Measurements from ENCODE around the gene CHD9. TPM values are rescaled to one million over a fixed set of nuclear protein-coding genes. Genes with fewer than 3 reads are reported as not detected.

CHD9 gene
- total RNA-seq, 2 experiments from 2014 or later: 30.2 to 37.9 TPM

DNA sequence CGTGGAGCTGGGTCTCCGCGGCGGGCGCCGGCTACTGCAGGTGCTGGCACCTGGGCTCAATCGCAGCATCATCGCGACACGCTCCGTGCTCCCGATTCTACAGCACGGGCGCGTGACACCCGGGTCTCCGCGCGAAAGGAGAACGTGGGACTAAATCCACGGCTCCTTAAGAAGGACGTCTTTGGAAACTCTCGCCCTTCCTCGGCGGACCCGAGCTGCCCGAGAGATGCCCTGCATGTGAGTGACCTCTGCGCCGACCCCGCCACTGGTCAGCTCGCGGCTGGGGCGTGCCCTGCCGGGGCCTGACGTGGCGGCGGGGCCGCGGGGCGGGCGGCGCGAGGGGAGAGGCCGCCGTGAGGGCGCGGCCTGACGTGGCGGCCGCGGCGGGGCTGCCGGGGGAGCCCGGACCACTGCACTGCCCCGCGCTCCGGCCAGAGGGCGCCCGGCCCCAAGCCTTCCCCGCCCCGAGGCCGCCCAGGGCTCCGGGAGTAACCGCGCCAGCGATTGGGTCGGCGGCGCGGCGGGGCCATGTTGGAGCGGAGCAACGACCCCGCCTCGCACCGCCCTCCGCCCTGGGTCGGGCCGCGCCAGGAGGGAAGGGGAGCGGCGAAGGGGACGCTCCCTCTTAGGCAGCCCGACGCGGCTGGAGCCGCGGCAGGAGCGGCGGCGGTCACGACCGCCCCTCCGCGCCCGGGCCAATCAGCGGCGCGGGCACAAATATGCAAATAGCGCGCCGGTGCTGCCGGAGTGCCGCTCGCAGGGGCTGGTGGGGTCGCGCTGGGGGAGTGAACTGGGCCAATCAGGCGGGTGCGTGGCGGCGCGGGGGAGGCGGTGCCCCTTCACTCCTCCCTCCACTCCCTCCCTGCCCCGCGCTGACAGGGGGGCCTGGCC lies 75.6 kb downstream of the CHD9 start:
- Mint-ChIP-seq H3K4me3 (peak overlapping the region; percentile 79), H3K36me3 (peaks cover 2% of the 10 kb centered on the region), H3K27me3 (peaks cover 5% of the 10 kb centered on the region), H3K9me3 (peaks cover 1% of the 10 kb centered on the region), H3K4me1 (peaks cover 10% of the 10 kb centered on the region), H3K27ac (peak overlapping the region; percentile 72)
- POLR2A ChIA-PET: interaction anchor here (0.8 to 1.7 kb wide), 3 partner anchors 31 to 305 kb away, joined by 3 to 7 read pairs (median 6); partner anchors contain the start of gene CHD9
- DNase-seq (peak; percentile 95), ATAC-seq (ENCODE audit: low read depth) (peak; percentile 92)

- no peaks in the 10 kb centered on the region for H3K9me3 Mint-ChIP-seq
- H3K27me3 Mint-ChIP-seq: peaks cover 5% of the 10 kb centered on the region
- peak overlapping the region; percentile 79 for H3K4me3 Mint-ChIP-seq
- H3K4me1 Mint-ChIP-seq: peaks cover 11% of the 10 kb centered on the region
- POLR2A ChIA-PET: interaction anchor here (1.4 kb wide), 1 partner anchor 305 kb away, joined by 3 read pairs; no protein-coding TSS in a partner anchor
- ATAC-seq (ENCODE audit: low read depth): no peak
- H3K27ac Mint-ChIP-seq: no peak overlapping the region
- DNase-seq: no peak
- H3K36me3 Mint-ChIP-seq: peaks cover 2% of the 10 kb centered on the region
Measured at GRCh38 chr16:53131050-53131362, 76.2 kb downstream of the CHD9 start.

GRCh38 chr16:53131363-53132071 lies 76.7 kb downstream of the CHD9 start:
- POLR2A ChIA-PET: no interaction called here
- Mint-ChIP-seq H3K36me3 (peaks cover 2% of the 10 kb centered on the region), H3K27ac (peak overlapping the region; percentile 88), H3K4me3 (peak overlapping the region; percentile 90), H3K27me3 (peaks cover 5% of the 10 kb centered on the region), H3K9me3 (no peaks in the 10 kb centered on the region), H3K4me1 (peaks cover 11% of the 10 kb centered on the region)
- ATAC-seq (ENCODE audit: low read depth) (peak; percentile 4), DNase-seq (peak; percentile 67)

GRCh38 chr16:53132406-53132805 lies 77.6 kb downstream of the CHD9 start:
- Mint-ChIP-seq H3K27ac (no peak overlapping the region), H3K36me3 (peaks cover 2% of the 10 kb centered on the region), H3K9me3 (no peaks in the 10 kb centered on the region), H3K4me1 (peaks cover 11% of the 10 kb centered on the region), H3K4me3 (peak overlapping the region; percentile 52), H3K27me3 (peaks cover 5% of the 10 kb centered on the region)
- POLR2A ChIA-PET: no interaction called here
- DNase-seq: no peak
- ATAC-seq (ENCODE audit: low read depth): no peak

DNA sequence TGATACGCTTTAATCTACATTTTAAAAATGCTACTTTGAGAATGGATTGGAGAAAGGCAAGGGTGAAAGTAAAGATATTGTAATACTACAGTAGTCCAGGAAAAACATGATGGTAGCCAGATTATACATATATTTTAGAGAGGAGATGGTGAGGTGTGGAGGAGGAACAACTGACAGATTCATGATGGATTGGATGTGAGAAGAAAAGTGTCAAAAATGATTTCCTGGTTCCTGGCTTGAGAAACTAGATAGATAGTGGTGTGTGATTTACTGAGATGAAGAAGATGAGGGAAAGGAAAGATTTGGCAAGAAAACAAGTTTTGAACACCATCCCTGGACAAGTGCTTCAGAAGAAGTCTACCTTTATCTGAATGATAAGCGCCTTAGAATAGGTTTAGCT lies 80.5 kb downstream of the CHD9 start:
- Mint-ChIP-seq H3K4me3 (no peak overlapping the region), H3K9me3 (no peaks in the 10 kb centered on the region), H3K27ac (no peak overlapping the region), H3K4me1 (peaks cover 8% of the 10 kb centered on the region), H3K27me3 (no peaks in the 10 kb centered on the region), H3K36me3 (peaks cover 2% of the 10 kb centered on the region)
- ATAC-seq (ENCODE audit: low read depth) (no peak), DNase-seq (no peak)
- POLR2A ChIA-PET: no interaction called here

DNA sequence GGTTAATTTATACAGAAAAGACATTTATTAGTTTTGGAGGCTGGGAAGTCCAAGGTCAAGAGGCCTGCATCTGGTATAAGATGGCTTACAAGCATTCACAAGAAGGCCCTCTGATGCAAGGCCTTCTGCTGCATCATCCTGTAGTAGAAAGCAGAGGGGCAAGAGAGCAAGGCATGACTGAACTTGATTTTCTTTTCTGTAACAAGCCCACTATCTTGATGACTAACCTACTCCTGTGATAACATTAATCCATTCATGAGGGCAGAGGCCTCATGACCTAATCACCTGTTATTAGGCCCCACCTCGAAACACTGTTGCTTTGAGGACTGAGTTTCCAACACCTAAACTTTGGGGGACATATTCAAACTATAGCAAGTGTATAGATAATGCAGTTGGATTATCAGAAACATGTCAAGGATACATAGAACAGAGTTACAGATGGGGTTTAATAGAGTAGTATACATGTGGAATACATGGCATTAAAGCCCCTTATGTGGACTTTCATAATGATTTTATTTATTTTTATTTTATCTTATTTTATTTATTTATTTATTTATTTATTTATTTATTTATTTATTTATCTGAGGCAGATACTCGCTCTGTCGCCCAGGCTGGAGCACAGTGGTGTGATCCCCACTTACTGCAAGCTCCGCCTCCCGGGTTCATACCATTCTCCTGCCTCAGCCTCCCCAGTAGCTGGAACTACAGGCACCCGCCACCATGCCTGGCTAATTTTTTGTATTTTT lies 88.2 kb downstream of the CHD9 start:
- Mint-ChIP-seq H3K36me3 (no peaks in the 10 kb centered on the region), H3K4me3 (no peak overlapping the region), H3K27ac (no peak overlapping the region), H3K27me3 (no peaks in the 10 kb centered on the region), H3K4me1 (peaks cover 2% of the 10 kb centered on the region), H3K9me3 (no peaks in the 10 kb centered on the region)
- DNase-seq: no peak
- ATAC-seq (ENCODE audit: low read depth): no peak
- POLR2A ChIA-PET: no interaction called here

- H3K36me3 Mint-ChIP-seq: peaks cover 7% of the 10 kb centered on the region
- H3K4me1 Mint-ChIP-seq: no peaks in the 10 kb centered on the region
- no peak overlapping the region for H3K4me3 Mint-ChIP-seq
- no peaks in the 10 kb centered on the region for H3K9me3 Mint-ChIP-seq
- no peak overlapping the region for H3K27ac Mint-ChIP-seq
- ATAC-seq (ENCODE audit: low read depth): no peak
- no peak for DNase-seq
- POLR2A ChIA-PET: interaction anchor here (0.6 kb wide), 1 partner anchor 197 kb away, joined by 3 read pairs; no protein-coding TSS in a partner anchor
- H3K27me3 Mint-ChIP-seq: no peaks in the 10 kb centered on the region
Measured at GRCh38 chr16:53147500-53148065, 92.8 kb downstream of the CHD9 start.

DNA sequence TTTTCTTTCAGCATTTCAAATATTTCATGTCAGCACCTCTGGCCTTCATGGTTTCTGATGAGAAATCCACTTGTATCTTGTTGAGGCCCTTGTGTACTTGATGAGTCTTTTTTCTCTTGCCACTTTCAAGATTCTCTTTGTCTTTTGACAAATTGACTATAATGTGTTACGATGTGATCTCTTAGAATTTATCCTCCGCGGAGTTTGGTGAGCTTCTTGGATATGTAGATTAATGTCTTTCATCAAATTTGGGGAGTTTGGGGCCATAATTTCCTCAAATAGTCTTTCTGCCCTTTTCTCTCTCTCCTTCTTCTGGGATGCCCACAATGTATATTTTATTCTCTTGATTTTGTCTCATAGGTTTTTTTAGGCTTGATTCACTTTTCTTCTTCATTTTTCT lies 96.0 kb downstream of the CHD9 start:
- POLR2A ChIA-PET: no interaction called here
- Mint-ChIP-seq H3K4me3 (no peak overlapping the region), H3K36me3 (peaks cover 10% of the 10 kb centered on the region), H3K27me3 (no peaks in the 10 kb centered on the region), H3K27ac (no peak overlapping the region), H3K4me1 (no peaks in the 10 kb centered on the region), H3K9me3 (no peaks in the 10 kb centered on the region)
- no peak for DNase-seq
- no peak for ATAC-seq (ENCODE audit: low read depth)

DNA sequence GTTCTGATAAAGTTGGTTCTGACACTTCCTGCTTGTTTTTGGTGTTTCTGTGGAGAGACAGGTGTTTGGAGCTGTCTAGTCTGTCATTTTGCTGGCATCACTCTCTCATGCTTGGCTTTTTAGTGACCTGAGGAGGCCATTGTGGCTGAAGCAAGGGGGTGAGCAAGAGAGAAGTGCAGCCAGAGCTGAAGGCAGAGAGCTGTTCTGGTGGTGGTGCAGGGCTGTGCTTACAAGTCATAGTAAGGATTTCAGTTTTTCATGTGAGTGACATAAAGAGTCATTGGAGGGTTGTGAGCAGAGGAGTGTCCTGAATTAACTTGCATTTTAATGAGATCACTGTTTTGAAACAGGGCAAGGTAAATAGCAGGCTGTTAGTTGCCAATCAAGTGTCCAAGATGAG lies 97.5 kb downstream of the CHD9 start:
- no peaks in the 10 kb centered on the region for H3K4me1 Mint-ChIP-seq
- H3K27ac Mint-ChIP-seq: no peak overlapping the region
- no peaks in the 10 kb centered on the region for H3K9me3 Mint-ChIP-seq
- H3K36me3 Mint-ChIP-seq: peaks cover 18% of the 10 kb centered on the region
- no peak overlapping the region for H3K4me3 Mint-ChIP-seq
- no peaks in the 10 kb centered on the region for H3K27me3 Mint-ChIP-seq
- POLR2A ChIA-PET: no interaction called here
- no peak for ATAC-seq (ENCODE audit: low read depth)
- no peak for DNase-seq

GRCh38 chr16:53153130-53153529 lies 98.3 kb downstream of the CHD9 start:
- no peaks in the 10 kb centered on the region for H3K27me3 Mint-ChIP-seq
- ATAC-seq (ENCODE audit: low read depth) (no peak), DNase-seq (no peak)
- POLR2A ChIA-PET: no interaction called here
- no peak overlapping the region for H3K4me3 Mint-ChIP-seq
- H3K4me1 Mint-ChIP-seq: no peaks in the 10 kb centered on the region
- no peaks in the 10 kb centered on the region for H3K9me3 Mint-ChIP-seq
- no peak overlapping the region for H3K27ac Mint-ChIP-seq
- H3K36me3 Mint-ChIP-seq: peaks cover 18% of the 10 kb centered on the region

DNA sequence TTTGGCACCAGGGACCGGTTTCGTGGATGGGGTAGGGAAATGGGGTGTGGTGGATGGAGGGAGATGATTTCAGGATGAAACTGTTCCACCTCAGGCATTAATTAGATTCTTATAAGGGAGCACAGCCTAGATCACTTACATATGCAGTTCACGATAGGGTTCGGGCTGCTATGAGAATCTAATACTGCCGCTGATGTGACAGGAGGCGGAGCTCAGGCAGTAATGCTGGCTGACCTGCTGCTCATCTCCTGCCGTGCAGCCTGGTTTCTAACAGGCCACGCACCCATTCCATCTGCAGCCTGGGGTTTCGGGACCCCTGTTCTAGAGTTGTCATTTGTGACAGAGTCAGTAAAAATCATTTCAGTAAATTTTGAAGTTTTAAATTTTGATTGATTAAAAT lies 99.7 kb downstream of the CHD9 start:
- POLR2A ChIA-PET: no interaction called here
- Mint-ChIP-seq H3K9me3 (no peaks in the 10 kb centered on the region), H3K36me3 (peaks cover 11% of the 10 kb centered on the region), H3K27me3 (no peaks in the 10 kb centered on the region), H3K27ac (no peak overlapping the region), H3K4me1 (no peaks in the 10 kb centered on the region), H3K4me3 (no peak overlapping the region)
- DNase-seq (no peak), ATAC-seq (ENCODE audit: low read depth) (no peak)

- H3K4me3 Mint-ChIP-seq: no peak overlapping the region
- no peak overlapping the region for H3K27ac Mint-ChIP-seq
- H3K27me3 Mint-ChIP-seq: no peaks in the 10 kb centered on the region
- POLR2A ChIA-PET: no interaction called here
- H3K36me3 Mint-ChIP-seq: peaks cover 11% of the 10 kb centered on the region
- DNase-seq (no peak), ATAC-seq (ENCODE audit: low read depth) (no peak)
- H3K9me3 Mint-ChIP-seq: no peaks in the 10 kb centered on the region
- H3K4me1 Mint-ChIP-seq: no peaks in the 10 kb centered on the region
Measured at GRCh38 chr16:53156516-53156915, 101.7 kb downstream of the CHD9 start.

DNA sequence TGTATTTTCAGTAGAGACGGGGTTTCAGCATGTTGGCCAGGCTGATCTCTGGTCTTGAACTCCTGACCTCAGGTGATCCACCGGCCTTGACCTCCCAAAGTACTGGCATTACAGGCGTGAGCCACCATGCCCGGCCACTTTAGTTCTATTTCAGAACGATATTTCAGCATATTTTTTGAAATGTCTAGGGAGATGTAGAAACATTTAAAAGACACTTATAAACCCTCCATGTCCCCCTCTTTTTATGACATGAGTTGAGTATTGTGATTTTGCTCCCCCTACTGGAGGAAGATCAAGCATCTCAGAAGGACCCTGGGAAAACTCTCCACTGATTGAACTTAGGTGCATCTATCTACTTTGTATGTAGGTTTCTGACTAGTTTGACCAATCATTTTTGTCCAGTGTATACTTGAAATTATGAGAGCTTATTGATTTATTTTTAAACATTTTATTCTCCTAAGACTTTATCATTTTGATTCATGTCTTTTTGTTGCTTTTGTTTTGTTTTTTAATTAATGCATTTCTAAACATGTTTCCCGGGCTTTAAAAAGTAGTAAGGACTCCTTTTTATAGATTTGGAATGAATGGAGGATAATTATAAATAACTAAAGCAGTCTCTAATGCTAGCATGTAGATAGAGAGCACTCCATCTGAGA lies 105.1 kb downstream of the CHD9 start:
- Mint-ChIP-seq H3K9me3 (no peaks in the 10 kb centered on the region), H3K36me3 (peaks cover 11% of the 10 kb centered on the region), H3K4me1 (no peaks in the 10 kb centered on the region), H3K27ac (no peak overlapping the region), H3K27me3 (no peaks in the 10 kb centered on the region), H3K4me3 (no peak overlapping the region)
- POLR2A ChIA-PET: no interaction called here
- peak; percentile 67 for ATAC-seq (ENCODE audit: low read depth)
- no peak for DNase-seq
